Kidney epithelial cell (primary cell): ENCODE results near the gene PHRF1. TPM values are rescaled to one million over a fixed set of nuclear protein-coding genes. Genes with fewer than 3 reads are reported as not detected.

Experiments used
- DNase-seq: peaks from one replicate; pipeline ENCODE4 v3.0.0-alpha.2; 2010; ENCODE audit warnings: low read depth
- H3K27me3 ChIP-seq: 2 replicates; pipeline ENCODE4 v1.6.0; 2011; ENCODE audit warnings: low read length; ENCODE audit not compliant: control insufficient read depth, insufficient read depth
- H3K36me3 ChIP-seq: 2 replicates; pipeline ENCODE4 v1.5.1; 2011; ENCODE audit warnings: low read length; ENCODE audit not compliant: control insufficient read depth, insufficient read depth
- H3K4me3 ChIP-seq: 2 replicates; pipeline ENCODE4 v1.5.1; 2011; ENCODE audit warnings: low read depth, mild to moderate bottlenecking, control low read depth, low read length
- total RNA-seq: library from RNA; depleted of rRNA; stranded (reverse); fragments of >200 nt; gene quantifications from 2 replicates; pipeline ENCODE4 v1.2.3, GENCODE V29; 2015
- TF ChIP-seq, protein P1 (sequence below): IDR thresholded peaks from 2 replicates; pipeline ENCODE4 v1.5.1; 2011; ENCODE audit warnings: mild to moderate bottlenecking, moderate library complexity, low read length, control low read depth, inconsistent platforms; ENCODE audit not compliant: insufficient read depth, poor library complexity, severe bottlenecking

PHRF1 gene
- total RNA-seq, 1 donor from 2014 or later = 33.0 TPM

DNA sequence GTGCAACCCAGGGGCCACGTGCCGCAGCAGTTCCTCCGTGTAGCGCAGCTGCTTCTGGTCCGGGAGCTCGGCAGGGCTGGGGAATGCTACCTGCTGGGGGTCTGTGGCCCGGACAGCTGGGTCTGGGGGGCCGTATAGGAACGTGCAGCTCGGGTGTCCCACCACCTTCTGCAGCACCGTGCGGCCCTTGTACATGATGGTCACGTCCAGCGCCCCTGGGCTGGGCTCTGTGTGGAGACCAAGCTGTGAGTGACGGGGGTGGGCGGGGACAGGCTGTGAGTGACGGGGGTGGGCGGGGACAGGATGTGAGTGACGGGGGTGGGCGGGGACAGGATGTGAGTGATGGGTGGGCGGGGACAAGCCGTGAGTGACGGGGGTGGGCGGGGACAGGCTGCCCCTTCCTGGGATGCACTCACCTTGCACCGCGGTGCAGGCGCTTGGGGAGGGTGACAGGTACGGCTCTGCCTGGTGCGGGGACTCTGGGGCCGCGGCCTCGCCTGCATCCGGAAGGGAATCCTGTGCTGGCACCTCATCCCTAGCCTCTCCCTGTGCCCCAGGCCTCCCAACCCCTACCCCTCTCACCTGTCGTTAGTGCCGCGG lies 37.2 kb downstream of the PHRF1 start:
- Histone ChIP-seq H3K4me3 (no peak overlapping the region), H3K36me3 (peaks cover 4% of the 10 kb centered on the region), H3K27me3 (no peaks in the 10 kb centered on the region)
- TF ChIP-seq, protein P1, sequence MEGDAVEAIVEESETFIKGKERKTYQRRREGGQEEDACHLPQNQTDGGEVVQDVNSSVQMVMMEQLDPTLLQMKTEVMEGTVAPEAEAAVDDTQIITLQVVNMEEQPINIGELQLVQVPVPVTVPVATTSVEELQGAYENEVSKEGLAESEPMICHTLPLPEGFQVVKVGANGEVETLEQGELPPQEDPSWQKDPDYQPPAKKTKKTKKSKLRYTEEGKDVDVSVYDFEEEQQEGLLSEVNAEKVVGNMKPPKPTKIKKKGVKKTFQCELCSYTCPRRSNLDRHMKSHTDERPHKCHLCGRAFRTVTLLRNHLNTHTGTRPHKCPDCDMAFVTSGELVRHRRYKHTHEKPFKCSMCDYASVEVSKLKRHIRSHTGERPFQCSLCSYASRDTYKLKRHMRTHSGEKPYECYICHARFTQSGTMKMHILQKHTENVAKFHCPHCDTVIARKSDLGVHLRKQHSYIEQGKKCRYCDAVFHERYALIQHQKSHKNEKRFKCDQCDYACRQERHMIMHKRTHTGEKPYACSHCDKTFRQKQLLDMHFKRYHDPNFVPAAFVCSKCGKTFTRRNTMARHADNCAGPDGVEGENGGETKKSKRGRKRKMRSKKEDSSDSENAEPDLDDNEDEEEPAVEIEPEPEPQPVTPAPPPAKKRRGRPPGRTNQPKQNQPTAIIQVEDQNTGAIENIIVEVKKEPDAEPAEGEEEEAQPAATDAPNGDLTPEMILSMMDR = no peak
- no peak for DNase-seq

- H3K27me3 ChIP-seq = no peaks in the 10 kb centered on the region
- DNase-seq = no peak
- H3K36me3 ChIP-seq = peaks cover 4% of the 10 kb centered on the region
- no peak overlapping the region for H3K4me3 ChIP-seq
- TF ChIP-seq, protein P1 = no peak
Observed at GRCh38 chr11:614021-614622, 37.9 kb downstream of the PHRF1 start.

DNA sequence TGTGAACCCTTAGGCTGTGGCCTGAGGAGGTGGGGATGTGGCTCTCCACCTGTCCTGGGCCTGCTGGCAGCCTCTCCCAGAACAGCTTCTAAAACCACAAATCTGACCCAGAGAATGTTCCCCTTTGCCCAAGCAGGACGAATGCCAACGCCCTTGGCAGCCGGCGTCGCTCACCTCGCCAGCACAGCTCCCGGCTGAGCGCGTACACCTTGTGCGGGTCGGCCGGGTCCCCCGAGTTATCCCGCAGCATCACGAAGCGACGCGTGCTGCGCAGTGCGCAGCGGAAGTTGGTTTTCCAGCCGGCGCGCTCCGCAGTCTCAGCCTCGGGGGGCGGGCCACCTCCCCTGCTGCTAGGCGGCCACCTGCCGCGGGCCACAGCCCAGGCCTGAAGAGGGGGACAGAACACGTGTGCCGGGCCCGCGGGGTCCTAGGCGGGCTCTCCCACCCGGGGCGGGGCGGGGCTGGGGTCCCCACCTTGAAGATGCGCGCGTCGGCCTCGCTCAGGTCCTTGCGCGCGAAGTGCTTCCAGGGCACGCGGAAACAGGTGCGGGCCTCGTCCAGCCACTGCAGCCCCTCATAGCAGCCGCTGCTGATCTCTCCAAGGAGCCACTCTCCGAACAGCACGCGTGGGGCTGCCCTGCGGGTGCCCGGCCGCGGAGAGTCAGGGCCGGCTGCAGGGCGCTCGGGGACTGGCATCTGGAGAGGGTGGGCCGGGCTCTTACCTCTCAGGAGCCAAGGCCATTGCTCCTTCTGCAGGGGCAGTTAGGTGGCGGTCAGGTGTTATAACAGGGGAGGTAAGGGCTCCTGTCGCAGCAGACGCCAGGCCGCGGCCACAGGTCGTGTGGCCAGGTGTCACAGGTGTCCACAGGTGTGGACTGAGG lies 38.6 kb downstream of the PHRF1 start:
- TF ChIP-seq, protein P1 = no peak
- DNase-seq = no peak
- peaks cover 4% of the 10 kb centered on the region for H3K36me3 ChIP-seq
- H3K4me3 ChIP-seq = peak overlapping the region; percentile 80
- H3K27me3 ChIP-seq = peaks cover 2% of the 10 kb centered on the region

- peaks cover 3% of the 10 kb centered on the region for H3K36me3 ChIP-seq
- H3K27me3 ChIP-seq = peaks cover 2% of the 10 kb centered on the region
- TF ChIP-seq, protein P1 = no peak
Observed at GRCh38 chr11:615504-616319, 39.4 kb downstream of the PHRF1 start, which contains the start of gene IRF7. TSS of gene IRF7 (minus strand) at chr11:615950. CDS start at chr11:615364, 586 bp downstream.

DNA sequence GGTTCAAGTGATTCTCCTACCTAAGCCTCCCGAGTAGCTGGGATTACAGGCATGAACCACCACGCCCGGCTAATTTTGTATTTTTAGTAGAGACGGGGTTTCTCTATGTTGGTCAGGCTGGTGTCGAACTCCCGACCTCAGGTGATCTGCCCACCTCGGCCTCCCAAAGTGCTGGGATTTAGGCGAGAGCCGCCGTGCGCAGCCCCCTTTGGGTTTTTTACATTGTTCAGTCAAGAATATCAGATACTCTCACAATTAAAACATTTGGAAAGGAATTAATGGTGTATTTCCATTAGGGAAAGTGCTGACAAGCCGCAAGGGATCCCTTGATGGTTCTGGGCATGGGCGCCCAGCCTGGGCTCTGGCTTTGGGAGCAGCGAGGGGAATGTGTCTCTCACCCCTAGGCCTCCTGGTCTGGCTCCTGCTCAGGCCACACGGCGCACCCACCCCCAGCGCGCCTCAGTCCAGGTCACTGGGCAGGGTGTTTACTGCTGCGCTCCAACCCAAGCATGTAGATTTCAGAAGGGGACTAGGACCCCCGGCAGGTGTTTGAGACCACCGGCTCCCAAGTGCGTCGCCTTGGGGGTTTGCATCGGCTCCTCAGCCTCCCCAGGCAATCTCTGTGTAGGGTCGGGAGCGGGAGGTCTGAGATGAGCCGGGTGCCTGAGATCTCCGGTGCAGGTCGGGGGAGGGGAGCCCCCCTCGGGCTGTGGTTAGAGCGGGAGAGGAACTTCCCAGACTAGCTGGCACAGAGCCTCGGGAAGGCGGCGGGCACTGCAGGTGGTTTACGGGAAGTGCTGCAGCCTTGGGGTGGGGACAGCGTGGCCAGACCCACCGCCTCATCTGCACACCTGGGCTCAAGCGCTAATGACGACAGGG lies 40.3 kb downstream of the PHRF1 start:
- TF ChIP-seq, protein P1 = no peak
- no peak overlapping the region for H3K4me3 ChIP-seq
- peaks cover under 1% of the 10 kb centered on the region for H3K36me3 ChIP-seq
- no peak for DNase-seq
- peaks cover 8% of the 10 kb centered on the region for H3K27me3 ChIP-seq

More at GRCh38 chr11:615504-616319, 39.4 kb downstream of the PHRF1 start, which contains the start of gene IRF7:
- peak within 1 kb of the TSS; percentile 80 for H3K4me3 ChIP-seq
- DNase-seq = peak; percentile 56
